Measurements from ENCODE around the gene MIF4GD.

MIF4GD gene

DNA sequence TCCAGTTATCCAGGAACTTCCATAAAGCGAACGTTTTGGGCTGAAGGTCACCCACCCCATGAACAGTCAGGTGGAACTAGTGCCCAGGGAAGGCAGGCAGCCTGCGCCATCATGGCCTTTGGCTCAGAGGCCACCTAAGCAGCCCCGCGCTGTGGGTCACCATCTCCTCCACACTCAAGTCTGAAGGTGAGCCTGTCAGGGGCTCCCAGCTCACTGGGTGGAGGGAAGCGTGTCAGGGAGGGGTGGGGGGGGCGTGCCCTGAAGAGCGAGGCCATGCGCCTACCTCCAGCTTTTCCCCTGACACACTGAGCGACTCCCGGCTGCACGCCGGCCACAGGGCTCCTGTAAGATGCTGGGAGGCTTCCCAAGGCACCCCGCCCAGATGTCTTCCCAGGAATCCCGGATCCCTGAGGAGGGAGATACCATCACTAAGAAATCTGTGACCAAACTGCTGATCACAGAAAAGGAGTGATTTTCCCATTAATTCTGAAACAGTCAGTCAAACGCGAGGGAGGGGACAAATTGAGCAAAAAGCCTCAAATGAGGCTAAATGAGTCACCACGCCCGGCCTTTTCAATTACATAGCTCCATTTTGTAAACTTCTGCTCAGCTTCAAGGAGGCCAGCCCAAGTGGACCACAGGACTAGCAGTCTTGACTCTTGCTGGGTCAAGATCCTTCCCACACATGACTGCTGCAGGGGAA lies 44.7 kb upstream of the MIF4GD start:
- TF ChIP-seq, protein P1, sequence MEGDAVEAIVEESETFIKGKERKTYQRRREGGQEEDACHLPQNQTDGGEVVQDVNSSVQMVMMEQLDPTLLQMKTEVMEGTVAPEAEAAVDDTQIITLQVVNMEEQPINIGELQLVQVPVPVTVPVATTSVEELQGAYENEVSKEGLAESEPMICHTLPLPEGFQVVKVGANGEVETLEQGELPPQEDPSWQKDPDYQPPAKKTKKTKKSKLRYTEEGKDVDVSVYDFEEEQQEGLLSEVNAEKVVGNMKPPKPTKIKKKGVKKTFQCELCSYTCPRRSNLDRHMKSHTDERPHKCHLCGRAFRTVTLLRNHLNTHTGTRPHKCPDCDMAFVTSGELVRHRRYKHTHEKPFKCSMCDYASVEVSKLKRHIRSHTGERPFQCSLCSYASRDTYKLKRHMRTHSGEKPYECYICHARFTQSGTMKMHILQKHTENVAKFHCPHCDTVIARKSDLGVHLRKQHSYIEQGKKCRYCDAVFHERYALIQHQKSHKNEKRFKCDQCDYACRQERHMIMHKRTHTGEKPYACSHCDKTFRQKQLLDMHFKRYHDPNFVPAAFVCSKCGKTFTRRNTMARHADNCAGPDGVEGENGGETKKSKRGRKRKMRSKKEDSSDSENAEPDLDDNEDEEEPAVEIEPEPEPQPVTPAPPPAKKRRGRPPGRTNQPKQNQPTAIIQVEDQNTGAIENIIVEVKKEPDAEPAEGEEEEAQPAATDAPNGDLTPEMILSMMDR (conservative IDR thresholded peaks at IDR 0.05; ENCODE audit: low read depth, low read length): no peak
- peak; percentile 15 for DNase-seq (ENCODE audit: low read depth)
- no peak overlapping the region for H3K4me3 ChIP-seq (ENCODE audit: low read depth, low read length)

DNA sequence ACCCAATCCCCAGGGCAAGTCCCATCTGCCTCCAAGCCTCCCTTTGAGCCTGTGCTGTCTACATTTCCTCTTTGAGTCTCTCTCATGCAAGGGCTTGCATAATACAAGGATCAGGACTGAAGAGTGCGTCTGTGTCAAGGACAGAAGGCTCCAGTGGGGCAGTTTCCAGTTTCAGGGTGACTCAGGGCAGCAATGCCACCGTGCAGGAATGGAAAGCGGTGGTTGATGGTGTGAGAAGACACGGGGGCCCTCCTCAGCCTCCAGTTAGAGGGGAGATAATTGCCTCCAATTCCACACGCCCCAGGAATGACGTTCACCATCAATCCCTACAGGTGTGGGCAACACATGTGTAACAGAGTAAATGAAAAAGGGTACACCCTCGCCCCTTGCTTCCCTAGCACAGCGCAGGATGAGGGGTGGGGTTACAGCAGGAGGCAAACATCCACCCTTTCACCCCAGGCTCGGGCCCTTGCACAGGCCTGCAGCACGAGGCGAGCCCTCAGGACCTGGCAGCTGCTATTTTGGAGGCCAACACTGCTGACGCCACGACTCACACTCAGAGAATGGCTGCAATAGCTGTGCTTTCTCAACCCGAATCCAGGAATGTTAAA lies 43.0 kb upstream of the MIF4GD start:
- TF ChIP-seq, protein P1 (conservative IDR thresholded peaks at IDR 0.05; ENCODE audit: low read depth, low read length): no peak
- peak; percentile 6 for DNase-seq (ENCODE audit: low read depth)
- no peak overlapping the region for H3K4me3 ChIP-seq (ENCODE audit: low read depth, low read length)

DNA sequence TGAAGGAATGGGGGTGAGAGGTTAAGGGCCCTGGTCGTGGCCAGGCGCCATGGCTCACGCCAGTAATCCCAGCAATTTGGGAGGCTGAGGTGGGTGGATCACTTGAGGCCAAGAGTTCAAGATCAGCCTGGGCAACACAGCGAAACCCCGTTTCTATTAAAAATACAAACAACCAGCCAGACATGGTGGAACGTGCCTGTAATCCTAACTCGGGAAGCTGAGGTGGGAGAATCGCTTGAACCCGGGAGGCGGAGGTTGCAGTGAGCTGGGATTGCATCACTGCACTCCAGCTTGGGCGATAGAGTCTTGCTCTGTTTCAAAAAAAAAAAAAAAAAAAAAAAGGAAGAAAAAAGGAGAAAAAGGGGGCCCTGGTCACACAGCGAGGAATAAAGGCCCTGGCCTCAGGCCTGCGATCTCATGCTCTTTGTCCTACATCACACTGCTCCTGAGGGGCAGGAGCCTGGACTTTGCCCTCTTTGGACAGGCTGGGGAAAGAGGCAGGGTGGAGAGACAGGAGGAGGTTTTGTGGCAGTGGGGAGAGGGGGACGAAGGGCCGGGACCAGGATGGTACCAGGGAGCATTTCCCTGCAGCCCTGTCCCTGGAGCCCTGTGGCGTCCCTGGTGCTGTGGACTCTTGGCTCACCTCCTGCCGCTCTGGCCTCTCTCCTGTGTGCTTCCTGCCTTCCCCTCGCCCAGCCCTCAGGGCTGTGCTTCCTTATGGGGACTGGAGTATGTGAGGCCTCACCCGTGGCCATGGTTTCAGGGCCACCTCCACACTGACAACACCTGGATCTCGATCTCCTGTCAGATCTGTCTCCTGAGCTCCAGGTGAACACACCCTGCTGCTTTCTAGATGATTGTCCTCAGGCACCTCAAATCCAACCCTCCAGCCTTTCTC lies 38.0 kb upstream of the MIF4GD start:
- no peak overlapping the region for H3K4me3 ChIP-seq (ENCODE audit: low read depth, low read length)
- DNase-seq (ENCODE audit: low read depth): no peak
- TF ChIP-seq, protein P1 (conservative IDR thresholded peaks at IDR 0.05; ENCODE audit: low read depth, low read length): no peak

DNA sequence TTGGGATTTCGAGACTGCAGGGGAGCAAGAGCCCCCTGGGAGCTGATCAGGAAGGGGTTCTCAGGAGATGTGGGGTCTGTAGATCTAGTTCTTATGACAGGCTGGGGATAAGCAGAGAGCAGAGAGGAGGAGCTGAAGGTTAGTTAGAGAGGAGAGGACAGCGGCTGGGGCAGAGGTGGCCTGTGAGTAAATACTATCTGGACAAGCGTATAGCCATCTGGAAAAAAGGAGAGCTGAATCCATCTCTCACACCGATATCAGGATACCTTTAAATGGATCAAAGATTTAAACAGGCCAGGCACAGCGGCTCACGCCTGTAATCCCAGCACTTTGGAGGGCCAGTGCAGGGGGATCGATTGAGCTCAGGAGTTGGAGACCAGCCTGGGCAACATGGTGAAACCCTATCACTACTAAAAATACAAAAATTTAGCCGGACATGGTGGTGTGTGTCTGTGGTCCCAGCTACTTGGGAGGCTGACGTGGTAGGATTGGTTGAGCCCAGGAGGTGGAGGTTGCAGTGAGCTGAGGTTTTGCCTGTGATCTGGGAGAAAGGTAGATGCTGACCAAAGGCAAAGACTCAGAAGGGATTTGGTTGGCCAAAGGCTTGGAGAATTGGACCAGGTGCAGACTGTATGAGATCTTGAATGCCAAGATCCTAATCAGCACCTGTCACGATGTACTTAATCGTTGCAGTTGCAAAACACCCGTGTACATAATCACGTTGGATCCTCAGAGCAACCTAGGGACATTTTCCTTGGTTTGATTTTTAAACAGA lies 37.1 kb upstream of the MIF4GD start:
- no peak overlapping the region for H3K4me3 ChIP-seq (ENCODE audit: low read depth, low read length)
- TF ChIP-seq, protein P1 (conservative IDR thresholded peaks at IDR 0.05; ENCODE audit: low read depth, low read length): no peak
- no peak for DNase-seq (ENCODE audit: low read depth)

DNA sequence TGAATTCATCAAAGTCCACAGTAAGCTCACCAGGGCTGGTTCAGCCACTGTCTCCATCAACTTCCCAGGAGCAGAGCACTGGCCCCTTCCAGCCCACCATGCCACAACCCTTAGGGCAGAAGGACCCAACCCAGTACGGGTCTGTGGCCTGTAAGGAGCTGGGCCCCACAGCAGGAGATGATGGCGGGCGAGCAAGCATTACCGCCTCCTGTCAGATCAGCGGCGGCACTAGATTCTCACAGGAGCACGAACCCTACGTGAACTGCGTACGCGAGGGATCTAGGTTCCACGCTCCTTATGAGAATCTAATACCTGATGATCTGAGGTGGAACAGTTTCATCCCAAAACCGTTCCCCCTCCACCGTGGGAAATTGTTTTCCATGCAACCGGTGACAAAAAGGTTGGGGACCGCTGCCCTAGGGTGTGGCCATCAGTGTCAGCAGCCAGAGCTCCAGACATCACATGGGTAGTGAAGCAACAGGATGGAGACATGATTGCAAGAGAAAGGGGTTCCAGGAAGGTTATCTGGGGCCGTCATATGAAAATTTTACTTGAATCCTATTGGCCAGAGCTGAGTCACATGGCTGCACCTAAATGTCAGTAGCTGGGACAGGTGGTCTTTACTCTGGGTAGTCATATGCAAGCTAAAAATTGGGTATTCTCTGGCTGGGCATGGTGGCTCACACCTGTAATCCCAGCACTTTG lies 30.6 kb upstream of the MIF4GD start:
- TF ChIP-seq, protein P1 (conservative IDR thresholded peaks at IDR 0.05; ENCODE audit: low read depth, low read length): no peak
- H3K4me3 ChIP-seq (ENCODE audit: low read depth, low read length): no peak overlapping the region
- DNase-seq (ENCODE audit: low read depth): no peak

DNA sequence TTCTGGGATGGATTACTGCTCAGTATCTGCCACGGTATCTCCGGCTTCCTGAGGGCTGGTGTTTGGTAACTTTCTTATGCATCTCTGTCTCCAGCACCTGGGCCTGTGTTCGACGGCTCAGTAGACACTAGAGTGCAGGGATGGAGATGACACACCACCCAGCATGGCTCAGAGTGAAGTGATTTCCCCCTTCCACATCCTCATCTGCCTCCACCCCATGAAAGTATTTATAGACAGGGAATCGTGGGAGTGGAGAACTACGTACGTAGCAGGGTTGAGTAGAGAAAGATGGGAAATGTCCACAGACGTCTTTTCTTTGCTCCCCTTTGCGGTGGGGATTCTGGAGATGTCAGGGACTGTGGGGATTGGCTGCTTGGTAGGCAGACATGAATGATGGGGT lies 30.0 kb upstream of the MIF4GD start:
- TF ChIP-seq, protein P1 (conservative IDR thresholded peaks at IDR 0.05; ENCODE audit: low read depth, low read length): no peak
- no peak for DNase-seq (ENCODE audit: low read depth)
- no peak overlapping the region for H3K4me3 ChIP-seq (ENCODE audit: low read depth, low read length)

All from choroid plexus epithelial cell (primary cell).